H1 (cell line): Measurements from ENCODE around the gene NPTXR. TPM values are rescaled to one million over a fixed set of nuclear protein-coding genes. Genes with fewer than 3 reads are reported as not detected.

ENCODE experiments used
- BACH1 ChIP-seq: IDR thresholded peaks from 2 replicates; pipeline ENCODE4 v1.6.1; 2012; ENCODE audit warnings: low read length, improper control_type of control experiment
- NANOG ChIP-seq: IDR thresholded peaks from 2 replicates; pipeline ENCODE4 v1.6.1; 2011; ENCODE audit warnings: low read length, low read depth, mild to moderate bottlenecking, inconsistent platforms; ENCODE audit not compliant: insufficient read depth, poor library complexity, severe bottlenecking
- RFX5 ChIP-seq: IDR thresholded peaks from 2 replicates; pipeline ENCODE4 v1.6.1; 2011; ENCODE audit warnings: low read depth, low read length, improper control_type of control experiment, borderline replicate concordance
- SAP30 ChIP-seq: fragments of 300-600 bp; sonication (generic); IDR thresholded peaks from 2 replicates; pipeline ENCODE4 v1.7.1; 2012; ENCODE audit warnings: low read length, moderate library complexity, mild to moderate bottlenecking, inconsistent platforms; ENCODE audit not compliant: insufficient read depth, insufficient replicate concordance
- SIN3A ChIP-seq, 2 experiments: IDR thresholded peaks in 1 of 2; conservative IDR thresholded peaks in 1 of 2; 2 replicates each; pipeline ENCODE4 v1.6.1; 2011 to 2012; ENCODE audit warnings: low read length in 2 of 2, improper control_type of control experiment in 1 of 2, low read depth in 1 of 2, mild to moderate bottlenecking in 1 of 2
- polyA plus RNA-seq, 7 experiments: library from polyadenylated mRNA; depleted of rRNA in 3 of 7; stranded (reverse) in 5 of 7; unstranded in 2 of 7; fragments of >200 nt in 5 of 7; fragments of 200-250 nt in 2 of 7; gene quantifications; 1 replicate in 5 of 7; 2 replicates in 1 of 7; 4 replicates in 1 of 7; pipeline versions ENCODE4 v1.2.1 to v1.2.3, GENCODE V29; 2011 to 2013; ENCODE audit warnings: missing spikeins in 2 of 7, mixed read lengths in 2 of 7
- total RNA-seq: library from RNA; stranded (reverse); fragmentation: NEBNext Ultra II Directional; extraction: Animal tissue kit (Norgen Biotek cat#: 25700); gene quantifications from 2 replicates; pipeline ENCODE4 v1.2.1, GENCODE V29; 2021

Gene NPTXR
- total and polyA plus RNA-seq, 2 of the 8 experiments (the other 6 are each of a cell fraction or from before 2014, with no cell fraction given), result 3.7 to 6.4 TPM

- TF ChIP-seq BACH1 (no peak), NANOG (no peak), SIN3A (conservative IDR thresholded peaks at IDR 0.05 in 1 of 2, IDR thresholded peaks at IDR 0.05 in 1 of 2; ENCODE audit: low read depth in 1 of 2, low read length in 2 of 2) (no peak), SAP30 (no peak), RFX5 (no peak)
Measured at GRCh38 chr22:38826386-38826785, 17.4 kb downstream of the NPTXR start (continued).
